ENCODE results near the gene JAG2.

DNA sequence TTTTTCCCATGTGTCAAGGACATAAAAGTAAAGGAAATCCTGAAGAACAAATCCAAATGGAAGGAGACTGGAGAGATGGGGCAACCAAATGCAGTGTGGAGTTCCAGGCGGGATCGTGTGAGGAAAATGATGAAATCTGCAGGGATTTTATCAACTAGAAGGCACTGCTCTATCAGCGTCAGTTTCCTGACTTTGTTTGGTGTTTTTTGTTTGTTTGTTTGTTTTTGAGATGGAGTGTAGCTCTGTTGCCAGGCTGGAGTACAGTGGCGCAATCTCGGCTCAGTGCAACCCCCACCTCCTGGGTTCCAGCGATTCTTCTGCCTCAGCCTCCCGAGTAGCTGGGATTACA is 60.1 kb downstream of the JAG2 start:
- TF ChIP-seq, protein P1, sequence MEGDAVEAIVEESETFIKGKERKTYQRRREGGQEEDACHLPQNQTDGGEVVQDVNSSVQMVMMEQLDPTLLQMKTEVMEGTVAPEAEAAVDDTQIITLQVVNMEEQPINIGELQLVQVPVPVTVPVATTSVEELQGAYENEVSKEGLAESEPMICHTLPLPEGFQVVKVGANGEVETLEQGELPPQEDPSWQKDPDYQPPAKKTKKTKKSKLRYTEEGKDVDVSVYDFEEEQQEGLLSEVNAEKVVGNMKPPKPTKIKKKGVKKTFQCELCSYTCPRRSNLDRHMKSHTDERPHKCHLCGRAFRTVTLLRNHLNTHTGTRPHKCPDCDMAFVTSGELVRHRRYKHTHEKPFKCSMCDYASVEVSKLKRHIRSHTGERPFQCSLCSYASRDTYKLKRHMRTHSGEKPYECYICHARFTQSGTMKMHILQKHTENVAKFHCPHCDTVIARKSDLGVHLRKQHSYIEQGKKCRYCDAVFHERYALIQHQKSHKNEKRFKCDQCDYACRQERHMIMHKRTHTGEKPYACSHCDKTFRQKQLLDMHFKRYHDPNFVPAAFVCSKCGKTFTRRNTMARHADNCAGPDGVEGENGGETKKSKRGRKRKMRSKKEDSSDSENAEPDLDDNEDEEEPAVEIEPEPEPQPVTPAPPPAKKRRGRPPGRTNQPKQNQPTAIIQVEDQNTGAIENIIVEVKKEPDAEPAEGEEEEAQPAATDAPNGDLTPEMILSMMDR (IDR thresholded peaks at IDR 0.05), result no peak
- no peak for TF ChIP-seq POLR2AphosphoS5 (IDR thresholded peaks at IDR 0.05)
- TF ChIP-seq POLR2A (IDR thresholded peaks at IDR 0.05), result no peak

All from breast epithelium (tissue), 3 donors.